Activated CD4-positive, CD25-positive, alpha-beta regulatory T cell treated with anti-CD3 and anti-CD28 coated beads, Interleukin-2, amount 50 U/mL, for 24 hours (primary cell): ENCODE data around the gene SLC25A43.
"Not testable (repeated sequence)": the region's sequence is repeated elsewhere in the genome, so short reads cannot be mapped to it uniquely, and the experiment has no call there.

ENCODE experiments used
- ATAC-seq, 2 donors: fragments of 150-1000 bp; cut with Tn5 transposase; one replicate each; pipeline ENCODE4 v1.10.0; 2021; ENCODE audit warnings: mild to moderate bottlenecking in 1 of 2, moderate library complexity in 1 of 2

SLC25A43 gene

GRCh38 chrX:119410027-119410819, 11.1 kb downstream of the SLC25A43 start:
- ATAC-seq = no peak

GRCh38 chrX:119410854-119411253, 11.7 kb downstream of the SLC25A43 start:
- no peak for ATAC-seq

GRCh38 chrX:119411959-119412358, 12.8 kb downstream of the SLC25A43 start:
- no peak for ATAC-seq

GRCh38 chrX:119417376-119417775, 18.2 kb downstream of the SLC25A43 start:
- ATAC-seq = no peak

- no peak for ATAC-seq
Observed at GRCh38 chrX:119417842-119418241, 18.7 kb downstream of the SLC25A43 start.

- ATAC-seq = no peak
Observed at GRCh38 chrX:119419146-119419545, 20.0 kb downstream of the SLC25A43 start.

- no peak for ATAC-seq
Observed at GRCh38 chrX:119419898-119420297, 20.8 kb downstream of the SLC25A43 start.

GRCh38 chrX:119421016-119421705, 22.0 kb downstream of the SLC25A43 start:
- ATAC-seq = no peak

- ATAC-seq = no peak
Observed at GRCh38 chrX:119423631-119424030, 24.5 kb downstream of the SLC25A43 start.

- ATAC-seq = no peak
Observed at GRCh38 chrX:119424999-119425398, 25.9 kb downstream of the SLC25A43 start.

- no peak for ATAC-seq
Observed at GRCh38 chrX:119427024-119427794, 28.1 kb downstream of the SLC25A43 start.

- ATAC-seq = no peak
Observed at GRCh38 chrX:119427795-119428185, 28.7 kb downstream of the SLC25A43 start.

- no peak for ATAC-seq
Observed at GRCh38 chrX:119429471-119429870, 30.3 kb downstream of the SLC25A43 start.

GRCh38 chrX:119441295-119441694, 42.2 kb downstream of the SLC25A43 start:
- not testable (repeated sequence) for ATAC-seq

- no peak for ATAC-seq
Observed at GRCh38 chrX:119442286-119442685, 43.1 kb downstream of the SLC25A43 start.

- no peak for ATAC-seq
Observed at GRCh38 chrX:119453202-119453601, 54.1 kb downstream of the SLC25A43 start.

- ATAC-seq = no peak
Observed at GRCh38 chrX:119455264-119455663, 56.1 kb downstream of the SLC25A43 start.

- ATAC-seq = no peak
Observed at GRCh38 chrX:119459181-119459580, 60.0 kb downstream of the SLC25A43 start.

GRCh38 chrX:119465555-119465954, 66.4 kb downstream of the SLC25A43 start:
- ATAC-seq = no peak

- no peak for ATAC-seq
Observed at GRCh38 chrX:119466970-119467369, 67.8 kb downstream of the SLC25A43 start.

- no peak for ATAC-seq
Observed at GRCh38 chrX:119467433-119467832, 68.3 kb downstream of the SLC25A43 start.

- ATAC-seq = peak; percentile 91 to 93
Observed at GRCh38 chrX:119467842-119468550, 68.9 kb downstream of the SLC25A43 start, which contains the start of gene SLC25A5. SLC25A5 (plus strand) TSS chrX:119468444; CDS start chrX:119468516, 72 bp downstream.
